Sigmoid colon (tissue), 3 donors: Measurements from ENCODE around the gene PPFIBP1.

Experiments
- POLR2A ChIP-seq, 2 donors: fragments of 450-650 bp; IDR thresholded peaks; one replicate each; pipeline ENCODE4 v1.6.1; 2016; ENCODE audit warnings: antibody characterized with exemption in 2 of 2, mild to moderate bottlenecking in 2 of 2, moderate library complexity in 2 of 2
- TF ChIP-seq, protein P1 (sequence below), 4 experiments: fragments of 450-650 bp in 3 of 4; fragments of 200-600 bp in 1 of 4; IDR thresholded peaks; one replicate each; pipeline ENCODE4 v1.5.1; 2016 to 2019; ENCODE audit warnings: antibody characterized with exemption in 4 of 4, mild to moderate bottlenecking in 3 of 4, moderate library complexity in 2 of 4

DNA sequence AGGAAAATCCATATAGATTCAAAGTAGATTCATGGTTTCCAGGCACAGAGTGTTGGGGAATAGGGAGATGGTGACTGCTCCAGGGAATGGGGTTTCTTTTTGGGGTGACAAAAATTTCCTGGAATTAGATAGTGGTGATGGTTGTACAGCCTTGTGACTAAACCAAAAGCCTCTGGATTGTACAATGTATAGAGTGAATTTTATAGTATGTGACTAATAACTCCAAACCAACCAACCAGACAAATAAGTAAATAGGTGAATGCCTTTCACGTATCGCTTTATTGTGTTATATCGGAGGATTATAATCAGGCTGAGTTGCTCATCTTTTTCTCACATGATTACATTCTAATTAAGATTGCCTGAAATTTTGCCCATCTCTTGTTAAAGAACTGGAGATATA, 24.6 kb upstream of the PPFIBP1 start:
- TF ChIP-seq, protein P1, sequence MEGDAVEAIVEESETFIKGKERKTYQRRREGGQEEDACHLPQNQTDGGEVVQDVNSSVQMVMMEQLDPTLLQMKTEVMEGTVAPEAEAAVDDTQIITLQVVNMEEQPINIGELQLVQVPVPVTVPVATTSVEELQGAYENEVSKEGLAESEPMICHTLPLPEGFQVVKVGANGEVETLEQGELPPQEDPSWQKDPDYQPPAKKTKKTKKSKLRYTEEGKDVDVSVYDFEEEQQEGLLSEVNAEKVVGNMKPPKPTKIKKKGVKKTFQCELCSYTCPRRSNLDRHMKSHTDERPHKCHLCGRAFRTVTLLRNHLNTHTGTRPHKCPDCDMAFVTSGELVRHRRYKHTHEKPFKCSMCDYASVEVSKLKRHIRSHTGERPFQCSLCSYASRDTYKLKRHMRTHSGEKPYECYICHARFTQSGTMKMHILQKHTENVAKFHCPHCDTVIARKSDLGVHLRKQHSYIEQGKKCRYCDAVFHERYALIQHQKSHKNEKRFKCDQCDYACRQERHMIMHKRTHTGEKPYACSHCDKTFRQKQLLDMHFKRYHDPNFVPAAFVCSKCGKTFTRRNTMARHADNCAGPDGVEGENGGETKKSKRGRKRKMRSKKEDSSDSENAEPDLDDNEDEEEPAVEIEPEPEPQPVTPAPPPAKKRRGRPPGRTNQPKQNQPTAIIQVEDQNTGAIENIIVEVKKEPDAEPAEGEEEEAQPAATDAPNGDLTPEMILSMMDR (IDR thresholded peaks at IDR 0.05) = no peak
- no peak for TF ChIP-seq POLR2A (IDR thresholded peaks at IDR 0.05)
